ENCODE measurements around the gene TRABD2B.

DNA sequence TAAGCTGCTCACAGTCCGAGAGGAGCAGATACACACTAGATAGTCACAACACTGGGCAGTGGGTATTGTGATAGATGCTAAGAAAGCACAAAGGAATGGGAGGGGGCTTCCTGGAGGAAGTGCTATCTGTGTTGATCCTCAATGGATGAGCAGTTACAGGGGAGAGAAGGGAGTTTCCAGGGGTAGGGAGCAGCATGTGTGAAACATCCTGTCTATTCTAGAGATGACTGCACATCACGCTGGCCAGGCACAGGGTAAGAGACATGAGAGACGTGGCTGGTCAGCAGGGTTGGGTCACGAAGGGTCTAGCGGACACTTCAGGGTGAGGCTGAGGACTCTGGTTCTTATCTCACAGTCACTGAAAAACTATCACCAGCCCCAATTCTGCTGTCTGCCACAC, 235.2 kb downstream of the TRABD2B start:
- TF ChIP-seq CTCF (IDR thresholded peaks at IDR 0.05; ENCODE audit: low read depth, low read length, poor library complexity, severe bottlenecking) = no peak
- no peak for TF ChIP-seq EZH2phosphoT487 (IDR thresholded peaks at IDR 0.05; ENCODE audit: borderline replicate concordance, low read length)
